SK-N-SH treated with all-trans-retinoic acid at 6 μM for 48 hours (cell line): ENCODE results near the gene ZNF682.
"Not testable (repeated sequence)": the region's sequence is repeated elsewhere in the genome, so short reads cannot be mapped to it uniquely, and the experiment has no call there.

Source experiments
- ATAC-seq: fragments of 200-7000 bp; cut with Tn5 transposase; 3 replicates; pipeline ENCODE4 v1.9.1; 2020; ENCODE audit warnings: mild to moderate bottlenecking, moderate library complexity
- ARNTL ChIP-seq: fragments of 450-650 bp; formaldehyde crosslinking; IDR thresholded peaks from 2 replicates; pipeline ENCODE4 v1.5.0; 2020; ENCODE audit warnings: low read depth, mild to moderate bottlenecking, moderate library complexity, borderline replicate concordance
- BACH2 ChIP-seq: fragments of 250-450 bp; sonication (Bioruptor Pico); IDR thresholded peaks from 2 replicates; pipeline ENCODE4 v1.9.0; 2021; ENCODE audit warnings: mild to moderate bottlenecking, borderline replicate concordance
- CREB5 ChIP-seq: fragments of 250-450 bp; sonication (Bioruptor Pico); IDR thresholded peaks from 2 replicates; pipeline ENCODE4 v1.5.1; 2020; ENCODE audit warnings: low read depth, mild to moderate bottlenecking, moderate library complexity
- CSDC2 ChIP-seq: fragments of 250-450 bp; sonication (Bioruptor Pico); IDR thresholded peaks from 2 replicates; pipeline ENCODE4 v1.5.0; 2020; ENCODE audit warnings: mild to moderate bottlenecking, moderate library complexity
- CSRNP3 ChIP-seq: fragments of 250-450 bp; sonication (Bioruptor Pico); IDR thresholded peaks from 2 replicates; pipeline ENCODE4 v1.5.1; 2021; ENCODE audit warnings: mild to moderate bottlenecking, moderate library complexity
- GLIS3 ChIP-seq: fragments of 250-450 bp; sonication (Bioruptor Pico); IDR thresholded peaks from 2 replicates; pipeline ENCODE4 v1.5.0; 2020; ENCODE audit warnings: mild to moderate bottlenecking, moderate library complexity
- ISL1 ChIP-seq: fragments of 250-450 bp; sonication (Bioruptor Pico); IDR thresholded peaks from 2 replicates; pipeline ENCODE4 v2.1.2; 2022; ENCODE audit warnings: mild to moderate bottlenecking, moderate library complexity
- OSR1 ChIP-seq: fragments of 250-450 bp; sonication (Bioruptor Pico); IDR thresholded peaks from 2 replicates; pipeline ENCODE4 v1.8.0; 2022; ENCODE audit warnings: moderate library complexity, mild to moderate bottlenecking, inconsistent platforms
- PATZ1 ChIP-seq: fragments of 250-450 bp; sonication (Bioruptor Pico); IDR thresholded peaks from 2 replicates; pipeline ENCODE4 v1.8.0; 2020; ENCODE audit warnings: mild to moderate bottlenecking, moderate library complexity, borderline replicate concordance
- PPARA ChIP-seq: fragments of 250-450 bp; sonication (Bioruptor Pico); IDR thresholded peaks from 2 replicates; pipeline ENCODE4 v1.5.0; 2020; ENCODE audit warnings: mild to moderate bottlenecking, borderline replicate concordance
- RARB ChIP-seq: fragments of 250-450 bp; sonication (Bioruptor Pico); IDR thresholded peaks from 2 replicates; pipeline ENCODE4 v1.8.0; 2021; ENCODE audit warnings: mild to moderate bottlenecking, moderate library complexity
- TCF4 ChIP-seq: fragments of 250-450 bp; sonication (Bioruptor Pico); IDR thresholded peaks from 2 replicates; pipeline ENCODE4 v1.8.0; 2021; ENCODE audit warnings: mild to moderate bottlenecking, moderate library complexity, borderline replicate concordance
- TOX ChIP-seq: fragments of 250-450 bp; sonication (Bioruptor Pico); IDR thresholded peaks from 2 replicates; pipeline ENCODE4 v1.8.0; 2021; ENCODE audit warnings: mild to moderate bottlenecking, moderate library complexity, borderline replicate concordance
- TSHZ2 ChIP-seq: fragments of 250-450 bp; sonication (Bioruptor Pico); IDR thresholded peaks from 2 replicates; pipeline ENCODE4 v1.5.0; 2020; ENCODE audit warnings: mild to moderate bottlenecking, moderate library complexity
- ZC3H10 ChIP-seq: fragments of 250-450 bp; sonication (Bioruptor Pico); IDR thresholded peaks from 2 replicates; pipeline ENCODE4 v1.5.1; 2021; ENCODE audit warnings: mild to moderate bottlenecking, moderate library complexity
- ZFP3 ChIP-seq: fragments of 250-450 bp; sonication (Bioruptor Pico); IDR thresholded peaks from 2 replicates; pipeline ENCODE4 v1.5.0; 2020; ENCODE audit warnings: mild to moderate bottlenecking, moderate library complexity
- ZNF565 ChIP-seq: fragments of 450-650 bp; formaldehyde crosslinking; conservative IDR thresholded peaks from 2 replicates; pipeline ENCODE4 v1.5.0; 2020; ENCODE audit warnings: low read depth, mild to moderate bottlenecking, moderate library complexity
- ZNF70 ChIP-seq: fragments of 450-650 bp; formaldehyde crosslinking; IDR thresholded peaks from 2 replicates; pipeline ENCODE4 v1.5.0; 2020; ENCODE audit warnings: mild to moderate bottlenecking, moderate library complexity
- ZNF8 ChIP-seq: fragments of 450-650 bp; formaldehyde crosslinking; IDR thresholded peaks from 2 replicates; pipeline ENCODE4 v1.5.0; 2020; ENCODE audit warnings: mild to moderate bottlenecking, moderate library complexity

ZNF682 gene

GRCh38 chr19:20051841-20052768, 12.8 kb upstream of the ZNF682 start:
- peak; percentile 100 for ATAC-seq
- no peak for TF ChIP-seq ZNF70 (CRISPR knock-in tag)
- TF ChIP-seq CSDC2 (CRISPR knock-in tag), result no peak
- no peak for TF ChIP-seq TOX
- no peak for TF ChIP-seq ZFP3 (CRISPR knock-in tag)
- TF ChIP-seq PPARA (CRISPR knock-in tag), result no peak
- no peak for TF ChIP-seq ZNF565 (CRISPR knock-in tag)
- TF ChIP-seq RARB (CRISPR knock-in tag), result no peak
- TF ChIP-seq TCF4 (CRISPR knock-in tag), result no peak
- no peak for TF ChIP-seq BACH2 (CRISPR knock-in tag)
- no peak for TF ChIP-seq GLIS3 (CRISPR knock-in tag)
- no peak for TF ChIP-seq CREB5
- TF ChIP-seq ZC3H10 (CRISPR knock-in tag), result no peak
- TF ChIP-seq ZNF8 (CRISPR knock-in tag), result no peak
- TF ChIP-seq ISL1 (CRISPR knock-in tag), result no peak
- TF ChIP-seq PATZ1 (CRISPR knock-in tag), result no peak

- not testable (repeated sequence) for ATAC-seq
Observed at GRCh38 chr19:20045742-20046141, 6.4 kb upstream of the ZNF682 start.

- ATAC-seq, result no peak
- TF ChIP-seq PPARA (CRISPR knock-in tag), result no peak
- no peak for TF ChIP-seq ZNF565 (CRISPR knock-in tag)
- TF ChIP-seq CSRNP3 (CRISPR knock-in tag), result no peak
- TF ChIP-seq RARB (CRISPR knock-in tag), result no peak
- TF ChIP-seq GLIS3 (CRISPR knock-in tag), result no peak
- TF ChIP-seq ZFP3 (CRISPR knock-in tag), result no peak
- TF ChIP-seq ZC3H10 (CRISPR knock-in tag), result no peak
- no peak for TF ChIP-seq BACH2 (CRISPR knock-in tag)
- TF ChIP-seq CREB5, result no peak
- no peak for TF ChIP-seq TSHZ2
- no peak for TF ChIP-seq ZNF8 (CRISPR knock-in tag)
- no peak for TF ChIP-seq TOX
- no peak for TF ChIP-seq OSR1 (CRISPR knock-in tag)
- no peak for TF ChIP-seq ISL1 (CRISPR knock-in tag)
- TF ChIP-seq ARNTL, result no peak
- no peak for TF ChIP-seq ZNF70 (CRISPR knock-in tag)
- no peak for TF ChIP-seq PATZ1 (CRISPR knock-in tag)
- TF ChIP-seq, all 23 proteins: peak for 0
Observed at GRCh38 chr19:20044663-20045062, 5.4 kb upstream of the ZNF682 start.
